ENCODE measurements around the gene SRC.

DNA sequence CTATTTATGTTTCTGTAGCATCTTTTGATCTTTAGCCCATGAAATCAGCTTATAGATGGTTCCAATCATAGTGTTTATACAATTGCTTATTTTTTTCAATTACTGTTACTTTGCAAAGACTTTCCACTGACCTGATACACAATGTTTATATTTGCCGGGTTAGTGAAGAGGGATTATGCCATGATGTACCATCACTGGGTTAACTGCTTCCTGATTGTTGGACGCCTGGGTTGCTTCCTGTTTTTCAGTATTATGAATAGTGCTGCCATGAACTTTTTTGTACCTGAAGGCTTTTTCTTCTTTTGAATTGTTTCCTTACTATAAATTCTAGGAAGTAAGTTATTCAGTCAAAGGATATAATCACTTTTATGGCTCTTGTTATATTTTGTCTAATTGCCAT lies 49.6 kb upstream of the SRC start:
- TF ChIP-seq, protein P1, sequence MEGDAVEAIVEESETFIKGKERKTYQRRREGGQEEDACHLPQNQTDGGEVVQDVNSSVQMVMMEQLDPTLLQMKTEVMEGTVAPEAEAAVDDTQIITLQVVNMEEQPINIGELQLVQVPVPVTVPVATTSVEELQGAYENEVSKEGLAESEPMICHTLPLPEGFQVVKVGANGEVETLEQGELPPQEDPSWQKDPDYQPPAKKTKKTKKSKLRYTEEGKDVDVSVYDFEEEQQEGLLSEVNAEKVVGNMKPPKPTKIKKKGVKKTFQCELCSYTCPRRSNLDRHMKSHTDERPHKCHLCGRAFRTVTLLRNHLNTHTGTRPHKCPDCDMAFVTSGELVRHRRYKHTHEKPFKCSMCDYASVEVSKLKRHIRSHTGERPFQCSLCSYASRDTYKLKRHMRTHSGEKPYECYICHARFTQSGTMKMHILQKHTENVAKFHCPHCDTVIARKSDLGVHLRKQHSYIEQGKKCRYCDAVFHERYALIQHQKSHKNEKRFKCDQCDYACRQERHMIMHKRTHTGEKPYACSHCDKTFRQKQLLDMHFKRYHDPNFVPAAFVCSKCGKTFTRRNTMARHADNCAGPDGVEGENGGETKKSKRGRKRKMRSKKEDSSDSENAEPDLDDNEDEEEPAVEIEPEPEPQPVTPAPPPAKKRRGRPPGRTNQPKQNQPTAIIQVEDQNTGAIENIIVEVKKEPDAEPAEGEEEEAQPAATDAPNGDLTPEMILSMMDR (IDR thresholded peaks at IDR 0.05): no peak
- no peak for TF ChIP-seq POLR2A (IDR thresholded peaks at IDR 0.05; ENCODE audit: low read depth)

Measured in esophagus muscularis mucosa (tissue), 3 donors.